ENCODE data around the gene SLC1A2. TPM values are rescaled to one million over a fixed set of nuclear protein-coding genes. Genes with fewer than 3 reads are reported as not detected.
"Not testable (repeated sequence)": the region's sequence is repeated elsewhere in the genome, so short reads cannot be mapped to it uniquely, and the experiment has no call there.

Gene SLC1A2
- total RNA-seq, 4 donors from 2014 or later: 0.22 to 0.60 (median 0.41) TPM

DNA sequence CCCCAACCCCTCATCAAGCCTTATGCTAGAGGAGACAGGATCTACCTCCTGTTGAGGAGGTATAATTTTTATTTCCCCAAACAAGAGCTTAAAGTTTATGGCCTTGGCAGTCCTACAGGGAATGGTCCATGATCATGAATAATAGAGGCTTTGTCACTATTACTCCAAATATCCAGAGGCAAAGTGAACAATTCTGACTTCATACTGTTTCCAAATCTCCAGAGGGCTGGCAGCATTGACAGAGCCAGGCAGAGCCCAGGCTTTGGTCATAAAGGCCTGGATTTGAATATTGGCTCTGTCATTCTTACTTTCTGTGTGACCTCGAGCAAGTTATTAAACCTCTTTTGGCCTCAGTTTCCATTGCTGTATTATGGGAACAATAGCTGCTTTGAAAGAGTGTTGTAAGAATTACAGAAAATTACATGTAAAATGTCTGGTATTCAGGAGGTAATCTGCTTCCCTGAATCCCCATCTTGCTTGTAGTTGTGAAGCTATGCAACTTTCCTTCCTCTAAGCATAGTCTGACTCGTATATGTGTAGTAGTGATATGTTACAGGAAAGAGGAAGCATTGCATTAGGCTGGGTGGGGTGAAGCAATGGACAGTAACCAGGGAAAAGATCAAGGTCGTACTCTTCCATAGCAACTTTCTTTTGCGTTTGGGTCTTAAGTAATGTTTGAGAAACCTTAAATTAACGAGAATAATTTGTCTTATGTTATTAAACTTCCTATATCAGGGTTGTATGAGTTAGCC is 191.6 kb downstream of the SLC1A2 start:
- Histone ChIP-seq H3K9me3 (no peaks in the 10 kb centered on the region), H3K36me3 (peaks cover 0 to 40% (median 0%) of the 10 kb centered on the region in 3 donors), H3K4me3 (no peak overlapping the region), H3K4me1 (peaks cover 0 to 16% (median 4%) of the 10 kb centered on the region in 4 donors), H3K27me3 (no peaks in the 10 kb centered on the region), H3K27ac (peak overlapping the region in 2 of 4 donors; percentile 56 to 64)
- WGBS, 2 donors: 53 to 55% methylated on average over 5 of the region's 5 CpGs
- no peak for DNase-seq (ENCODE audit: low spot score in 2 of 2)
- TF ChIP-seq EP300 (IDR thresholded peaks at IDR 0.05) (peak in 1 of 2 donors; percentile 48), POLR2A (IDR thresholded peaks at IDR 0.05) (no peak)

DNA sequence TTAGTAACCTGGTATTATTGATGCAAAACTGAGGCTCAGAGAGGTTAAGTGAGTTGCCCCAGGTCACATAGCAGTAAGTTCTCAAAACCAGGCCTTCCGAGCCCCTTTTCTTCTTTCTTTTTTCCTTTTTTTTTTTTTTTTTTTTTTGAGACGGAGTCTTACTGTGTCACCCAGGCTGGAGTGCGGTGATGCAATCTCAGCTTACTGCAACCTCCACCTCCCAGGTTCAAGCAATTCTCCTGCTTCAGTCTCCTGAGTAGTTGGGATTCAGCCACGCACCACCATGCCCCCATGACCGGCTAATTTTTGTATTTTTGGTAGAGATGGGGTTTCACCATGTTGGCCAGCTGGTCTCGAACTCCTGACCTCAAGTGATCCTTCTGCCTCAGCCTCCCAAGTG is 192.6 kb downstream of the SLC1A2 start:
- not testable (repeated sequence) for H3K4me3 ChIP-seq; H3K27me3 ChIP-seq; DNase-seq (ENCODE audit: low spot score in 2 of 2); H3K9me3 ChIP-seq
- Histone ChIP-seq H3K27ac (peak overlapping the region in 2 of 4 donors; percentile 56 to 64), H3K36me3 (peaks cover 0 to 50% (median 0%) of the 10 kb centered on the region in 3 donors), H3K4me1 (peaks cover 0 to 17% (median 4%) of the 10 kb centered on the region in 4 donors)
- 88 to 89% methylated on average over 6 of the region's 6 CpGs for WGBS, 2 donors

- peaks cover 0 to 52% (median 0%) of the 10 kb centered on the region in 3 donors for H3K36me3 ChIP-seq
- TF ChIP-seq CTCF (IDR thresholded peaks at IDR 0.05) (no peak), EP300 (IDR thresholded peaks at IDR 0.05) (no peak), POLR2A (IDR thresholded peaks at IDR 0.05) (no peak)
- no peak for DNase-seq (ENCODE audit: low spot score in 2 of 2)
- no peaks in the 10 kb centered on the region for H3K27me3 ChIP-seq
- no peak overlapping the region for H3K4me3 ChIP-seq
- 63 to 64% methylated on average over 3 of the region's 3 CpGs for WGBS, 2 donors
- no peaks in the 10 kb centered on the region for H3K9me3 ChIP-seq
- H3K27ac ChIP-seq: peak overlapping the region in 1 of 4 donors; percentile 35
- H3K4me1 ChIP-seq: peaks cover 0 to 17% (median 4%) of the 10 kb centered on the region in 4 donors
Observed at GRCh38 chr11:35225946-35226520, 193.3 kb downstream of the SLC1A2 start.

GRCh38 chr11:35223991-35224390 is 195.4 kb downstream of the SLC1A2 start:
- WGBS, 2 donors: 83 to 89% methylated on average over 1 of the region's 1 CpG
- DNase-seq (ENCODE audit: low spot score in 2 of 2): no peak
- Histone ChIP-seq H3K4me1 (peaks cover 0 to 17% (median 4%) of the 10 kb centered on the region in 4 donors), H3K36me3 (peaks cover 0 to 52% (median 0%) of the 10 kb centered on the region in 3 donors), H3K27ac (peak overlapping the region in 2 of 4 donors; percentile 54 to 56), H3K27me3 (no peaks in the 10 kb centered on the region), H3K4me3 (no peak overlapping the region), H3K9me3 (no peaks in the 10 kb centered on the region)
- no peak for TF ChIP-seq POLR2A (IDR thresholded peaks at IDR 0.05)
- no peak for TF ChIP-seq EP300 (IDR thresholded peaks at IDR 0.05)
- TF ChIP-seq CTCF (IDR thresholded peaks at IDR 0.05): no peak

DNA sequence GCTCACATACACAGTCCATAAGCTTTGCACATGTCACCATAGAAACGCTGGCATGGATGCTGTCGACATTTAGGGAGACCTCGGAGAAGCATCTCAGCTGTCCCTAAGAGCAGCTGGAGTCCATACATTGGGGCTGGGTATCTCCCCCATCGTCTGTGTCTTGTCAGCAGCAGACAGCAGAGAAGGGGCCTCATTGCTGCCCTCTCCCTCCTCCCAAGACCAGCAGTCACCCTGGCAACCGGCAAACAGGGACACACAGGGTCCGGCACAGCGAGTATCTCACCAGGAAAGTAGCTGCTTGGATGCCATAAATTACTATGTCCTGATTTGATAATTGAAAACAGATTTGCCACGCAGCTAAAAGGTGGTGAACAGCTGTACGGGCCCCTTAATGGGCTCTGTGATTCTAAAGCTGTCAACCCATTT is 196.0 kb downstream of the SLC1A2 start:
- Histone ChIP-seq H3K27me3 (no peaks in the 10 kb centered on the region), H3K36me3 (peaks cover 0 to 50% (median 0%) of the 10 kb centered on the region in 3 donors), H3K27ac (peak overlapping the region in 2 of 4 donors; percentile 54 to 56), H3K9me3 (no peaks in the 10 kb centered on the region), H3K4me3 (no peak overlapping the region), H3K4me1 (peaks cover 0 to 17% (median 4%) of the 10 kb centered on the region in 4 donors)
- WGBS, 2 donors: 32 to 41% methylated on average over 9 of the region's 9 CpGs
- DNase-seq (ENCODE audit: low spot score in 2 of 2): no peak
- TF ChIP-seq CTCF (IDR thresholded peaks at IDR 0.05) (no peak), EP300 (IDR thresholded peaks at IDR 0.05) (no peak), POLR2A (IDR thresholded peaks at IDR 0.05) (no peak)

DNA sequence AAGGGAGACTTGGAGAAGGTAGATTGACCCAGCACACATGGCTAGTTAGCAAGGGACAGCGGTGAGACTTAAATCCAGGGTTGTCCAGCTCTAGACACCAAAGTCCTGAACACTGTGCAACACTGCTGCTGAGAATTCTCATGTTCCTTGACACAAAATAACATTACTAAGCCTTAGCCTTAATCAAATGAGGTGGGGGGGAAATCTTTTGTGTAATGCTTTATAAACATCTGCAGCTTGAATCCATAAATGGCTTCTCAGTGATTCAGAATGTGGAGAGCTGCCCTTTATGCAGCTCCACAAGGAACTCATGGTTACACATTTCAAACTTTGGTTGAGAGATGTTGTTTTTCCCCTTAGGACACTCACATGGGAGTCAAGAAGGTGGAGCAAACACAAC is 200.4 kb downstream of the SLC1A2 start:
- no peak for DNase-seq (ENCODE audit: low spot score in 2 of 2)
- WGBS, 2 donors: 87 to 89% methylated on average over 1 of the region's 1 CpG
- TF ChIP-seq CTCF (IDR thresholded peaks at IDR 0.05) (no peak), EP300 (IDR thresholded peaks at IDR 0.05) (no peak), POLR2A (IDR thresholded peaks at IDR 0.05) (no peak)
- no peak overlapping the region for H3K4me3 ChIP-seq
- no peaks in the 10 kb centered on the region for H3K9me3 ChIP-seq
- H3K36me3 ChIP-seq: peaks cover 0 to 51% (median 0%) of the 10 kb centered on the region in 3 donors
- peak overlapping the region in 1 of 4 donors; percentile 15 for H3K27ac ChIP-seq
- peaks cover 0 to 23% (median 10%) of the 10 kb centered on the region in 4 donors for H3K4me1 ChIP-seq
- H3K27me3 ChIP-seq: no peaks in the 10 kb centered on the region
